ENCODE measurements around the gene SNTG2. TPM values are rescaled to one million over a fixed set of nuclear protein-coding genes. Genes with fewer than 3 reads are reported as not detected.

SNTG2 gene
- total RNA-seq, 1 donor from 2014 or later, result not detected

GRCh38 chr2:1016500-1016899 lies 65.9 kb downstream of the SNTG2 start:
- Mint-ChIP-seq H3K27ac (no peak overlapping the region), H3K36me3 (ENCODE audit: low read depth) (no peaks in the 10 kb centered on the region), H3K27me3 (no peaks in the 10 kb centered on the region), H3K9me3 (no peaks in the 10 kb centered on the region), H3K4me1 (no peaks in the 10 kb centered on the region), H3K4me3 (no peak overlapping the region)
- DNase-seq, result no peak
- intact Hi-C loops (cut with micrococcal nuclease), result no loop called here

GRCh38 chr2:1017827-1018226 lies 67.2 kb downstream of the SNTG2 start:
- no peak for DNase-seq
- Mint-ChIP-seq H3K36me3 (ENCODE audit: low read depth) (no peaks in the 10 kb centered on the region), H3K4me1 (no peaks in the 10 kb centered on the region), H3K27ac (no peak overlapping the region), H3K4me3 (no peak overlapping the region), H3K27me3 (no peaks in the 10 kb centered on the region), H3K9me3 (no peaks in the 10 kb centered on the region)
- intact Hi-C loops (cut with micrococcal nuclease), result no loop called here

- no peaks in the 10 kb centered on the region for H3K36me3 Mint-ChIP-seq (ENCODE audit: low read depth)
- no peaks in the 10 kb centered on the region for H3K27me3 Mint-ChIP-seq
- H3K4me3 Mint-ChIP-seq, result no peak overlapping the region
- H3K27ac Mint-ChIP-seq, result no peak overlapping the region
- H3K4me1 Mint-ChIP-seq, result no peaks in the 10 kb centered on the region
- no peak for DNase-seq
- H3K9me3 Mint-ChIP-seq, result no peaks in the 10 kb centered on the region
- intact Hi-C loops (cut with micrococcal nuclease), result no loop called here
Measured at GRCh38 chr2:1020206-1020605, 69.6 kb downstream of the SNTG2 start.

- intact Hi-C loops (cut with micrococcal nuclease), result no loop called here
- Mint-ChIP-seq H3K9me3 (no peaks in the 10 kb centered on the region), H3K27me3 (no peaks in the 10 kb centered on the region), H3K4me1 (no peaks in the 10 kb centered on the region), H3K4me3 (no peak overlapping the region), H3K27ac (no peak overlapping the region), H3K36me3 (ENCODE audit: low read depth) (no peaks in the 10 kb centered on the region)
- DNase-seq, result no peak
Measured at GRCh38 chr2:1022178-1022577, 71.5 kb downstream of the SNTG2 start.

- H3K9me3 Mint-ChIP-seq, result no peaks in the 10 kb centered on the region
- H3K4me1 Mint-ChIP-seq, result no peaks in the 10 kb centered on the region
- H3K36me3 Mint-ChIP-seq (ENCODE audit: low read depth), result no peaks in the 10 kb centered on the region
- H3K4me3 Mint-ChIP-seq, result no peak overlapping the region
- intact Hi-C loops (cut with micrococcal nuclease), result no loop called here
- H3K27me3 Mint-ChIP-seq, result no peaks in the 10 kb centered on the region
- no peak overlapping the region for H3K27ac Mint-ChIP-seq
- DNase-seq, result no peak
Measured at GRCh38 chr2:1024981-1025380, 74.3 kb downstream of the SNTG2 start.

GRCh38 chr2:1026141-1026540 lies 75.5 kb downstream of the SNTG2 start:
- H3K27me3 Mint-ChIP-seq, result no peaks in the 10 kb centered on the region
- H3K4me1 Mint-ChIP-seq, result no peaks in the 10 kb centered on the region
- H3K9me3 Mint-ChIP-seq, result no peaks in the 10 kb centered on the region
- H3K27ac Mint-ChIP-seq, result no peak overlapping the region
- DNase-seq, result no peak
- intact Hi-C loops (cut with micrococcal nuclease), result no loop called here
- no peaks in the 10 kb centered on the region for H3K36me3 Mint-ChIP-seq (ENCODE audit: low read depth)
- H3K4me3 Mint-ChIP-seq, result no peak overlapping the region

- intact Hi-C loops (cut with micrococcal nuclease), result no loop called here
- peak; percentile 5 for DNase-seq
- Mint-ChIP-seq H3K36me3 (ENCODE audit: low read depth) (no peaks in the 10 kb centered on the region), H3K9me3 (no peaks in the 10 kb centered on the region), H3K27me3 (no peaks in the 10 kb centered on the region), H3K27ac (no peak overlapping the region), H3K4me3 (no peak overlapping the region), H3K4me1 (no peaks in the 10 kb centered on the region)
Measured at GRCh38 chr2:1028831-1029230, 78.2 kb downstream of the SNTG2 start.

- Mint-ChIP-seq H3K27ac (no peak overlapping the region), H3K4me1 (no peaks in the 10 kb centered on the region), H3K36me3 (ENCODE audit: low read depth) (no peaks in the 10 kb centered on the region), H3K4me3 (no peak overlapping the region), H3K9me3 (peaks cover 3% of the 10 kb centered on the region), H3K27me3 (peaks cover 2% of the 10 kb centered on the region)
- DNase-seq, result no peak
- intact Hi-C loops (cut with micrococcal nuclease), result no loop called here
Measured at GRCh38 chr2:1032030-1032429, 81.4 kb downstream of the SNTG2 start.

- no peak for DNase-seq
- intact Hi-C loops (cut with micrococcal nuclease), result no loop called here
- no peaks in the 10 kb centered on the region for H3K36me3 Mint-ChIP-seq (ENCODE audit: low read depth)
- H3K27me3 Mint-ChIP-seq, result peaks cover 2% of the 10 kb centered on the region
- H3K4me1 Mint-ChIP-seq, result no peaks in the 10 kb centered on the region
- H3K9me3 Mint-ChIP-seq, result peaks cover 3% of the 10 kb centered on the region
- no peak overlapping the region for H3K27ac Mint-ChIP-seq
- no peak overlapping the region for H3K4me3 Mint-ChIP-seq
Measured at GRCh38 chr2:1033069-1033468, 82.4 kb downstream of the SNTG2 start.

GRCh38 chr2:1037066-1037465 lies 86.4 kb downstream of the SNTG2 start:
- peaks cover 3% of the 10 kb centered on the region for H3K9me3 Mint-ChIP-seq

GRCh38 chr2:1039549-1039948 lies 88.9 kb downstream of the SNTG2 start:
- Mint-ChIP-seq H3K4me1 (no peaks in the 10 kb centered on the region), H3K4me3 (no peak overlapping the region), H3K27me3 (peaks cover 2% of the 10 kb centered on the region), H3K9me3 (no peaks in the 10 kb centered on the region), H3K36me3 (ENCODE audit: low read depth) (no peaks in the 10 kb centered on the region), H3K27ac (no peak overlapping the region)
- intact Hi-C loops (cut with micrococcal nuclease), result no loop called here
- no peak for DNase-seq

More at GRCh38 chr2:1037066-1037465, 86.4 kb downstream of the SNTG2 start:
- H3K27ac Mint-ChIP-seq, result no peak overlapping the region
- no peaks in the 10 kb centered on the region for H3K4me1 Mint-ChIP-seq
- no peak overlapping the region for H3K4me3 Mint-ChIP-seq
- no peaks in the 10 kb centered on the region for H3K36me3 Mint-ChIP-seq (ENCODE audit: low read depth)
- H3K27me3 Mint-ChIP-seq, result peaks cover 2% of the 10 kb centered on the region
- intact Hi-C loops (cut with micrococcal nuclease), result no loop called here
- DNase-seq, result no peak

GRCh38 chr2:1041012-1041805 lies 90.6 kb downstream of the SNTG2 start:
- H3K9me3 Mint-ChIP-seq, result no peaks in the 10 kb centered on the region
- peaks cover 4% of the 10 kb centered on the region for H3K4me1 Mint-ChIP-seq

GRCh38 chr2:1045109-1045508 lies 94.5 kb downstream of the SNTG2 start:
- Mint-ChIP-seq H3K4me1 (peaks cover 4% of the 10 kb centered on the region), H3K27me3 (peaks cover 2% of the 10 kb centered on the region), H3K4me3 (no peak overlapping the region), H3K27ac (no peak overlapping the region), H3K9me3 (no peaks in the 10 kb centered on the region), H3K36me3 (ENCODE audit: low read depth) (no peaks in the 10 kb centered on the region)
- no peak for DNase-seq
- intact Hi-C loops (cut with micrococcal nuclease), result no loop called here

More at GRCh38 chr2:1041012-1041805, 90.6 kb downstream of the SNTG2 start:
- H3K4me3 Mint-ChIP-seq, result no peak overlapping the region
- intact Hi-C loops (cut with micrococcal nuclease), result no loop called here
- H3K27me3 Mint-ChIP-seq, result no peaks in the 10 kb centered on the region
- no peak overlapping the region for H3K27ac Mint-ChIP-seq
- no peak for DNase-seq
- H3K36me3 Mint-ChIP-seq (ENCODE audit: low read depth), result no peaks in the 10 kb centered on the region

- DNase-seq, result no peak
- Mint-ChIP-seq H3K4me3 (no peak overlapping the region), H3K4me1 (peaks cover 5% of the 10 kb centered on the region), H3K27ac (no peak overlapping the region), H3K36me3 (ENCODE audit: low read depth) (no peaks in the 10 kb centered on the region), H3K9me3 (no peaks in the 10 kb centered on the region), H3K27me3 (peaks cover 2% of the 10 kb centered on the region)
- intact Hi-C loops (cut with micrococcal nuclease), result no loop called here
Measured at GRCh38 chr2:1046067-1046466, 95.4 kb downstream of the SNTG2 start.

GRCh38 chr2:1047485-1047884 lies 96.8 kb downstream of the SNTG2 start:
- H3K4me1 Mint-ChIP-seq, result peaks cover 6% of the 10 kb centered on the region
- DNase-seq, result no peak
- no peaks in the 10 kb centered on the region for H3K9me3 Mint-ChIP-seq
- no peaks in the 10 kb centered on the region for H3K36me3 Mint-ChIP-seq (ENCODE audit: low read depth)
- H3K27me3 Mint-ChIP-seq, result peaks cover 2% of the 10 kb centered on the region
- intact Hi-C loops (cut with micrococcal nuclease), result no loop called here
- H3K27ac Mint-ChIP-seq, result no peak overlapping the region
- no peak overlapping the region for H3K4me3 Mint-ChIP-seq
